ENCODE data around the gene KCNN3.

DNA sequence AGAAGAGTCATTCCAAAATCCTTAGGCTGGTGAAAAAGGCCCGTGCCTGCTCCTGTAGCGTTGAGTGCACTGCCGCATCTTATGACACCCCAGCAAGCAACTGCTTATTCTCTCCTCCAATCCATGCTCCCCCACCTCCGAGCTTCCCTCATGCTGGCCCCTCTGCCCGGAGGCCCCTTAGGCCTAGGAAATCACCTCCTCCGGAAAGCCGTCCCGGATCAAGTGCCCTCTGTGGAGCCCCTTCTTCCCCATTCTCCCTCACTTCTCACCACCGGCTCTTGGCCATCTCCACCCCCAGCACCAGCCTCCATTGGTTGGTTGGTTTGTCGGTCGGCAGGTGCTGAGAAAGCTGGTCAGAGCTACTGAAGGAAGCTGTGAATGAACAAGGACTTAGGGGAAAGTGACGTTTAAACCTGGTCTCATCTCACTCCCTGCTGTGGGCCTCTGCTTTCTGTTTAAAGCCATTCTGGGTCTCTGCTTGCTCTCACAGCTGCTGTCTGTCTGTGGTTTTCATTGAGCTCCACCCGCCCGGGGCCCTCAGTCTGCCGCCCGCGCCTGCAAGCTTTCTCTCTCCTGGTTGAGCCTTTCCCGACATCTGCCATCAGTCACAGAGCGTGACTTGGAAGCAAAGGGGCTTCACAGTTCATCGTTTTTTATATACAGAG, 122.2 kb downstream of the KCNN3 start:
- no peak for TF ChIP-seq POLR2AphosphoS5 (IDR thresholded peaks at IDR 0.05; ENCODE audit: low read depth, low read length)
- no peak for TF ChIP-seq POLR2A (IDR thresholded peaks at IDR 0.05; ENCODE audit: low read depth, low read length)
